Activated T-cell treated with anti-CD3 and anti-CD28 coated beads, Interleukin-2, amount 50 U/mL, for 1 hour (primary cell): ENCODE results near the gene STIL.

ENCODE experiments used
- DNase-seq: peaks from one replicate; pipeline ENCODE4 v3.0.0-alpha.2; 2020

The STIL gene

GRCh38 chr1:47232187-47232874 is 81.6 kb downstream of the STIL start, which contains the start of gene TAL1:
TAL1 (minus strand) TSS chr1:47232225; CDS start chr1:47225888, 6,337 bp downstream.
- DNase-seq, result no peak

- DNase-seq, result peak; percentile 34
Observed at GRCh38 chr1:47231301-47232186, 82.4 kb downstream of the STIL start.

- DNase-seq, result peak; percentile 35
Observed at GRCh38 chr1:47230692-47231300, 83.2 kb downstream of the STIL start.

- no peak for DNase-seq
Observed at GRCh38 chr1:47229886-47230691, 83.9 kb downstream of the STIL start.

- DNase-seq, result no peak
Observed at GRCh38 chr1:47229031-47229885, 84.7 kb downstream of the STIL start.

GRCh38 chr1:47228644-47229030 is 85.3 kb downstream of the STIL start:
- DNase-seq, result no peak

GRCh38 chr1:47227341-47228232 is 86.4 kb downstream of the STIL start:
- DNase-seq, result no peak

GRCh38 chr1:47226839-47227215 is 87.1 kb downstream of the STIL start:
- no peak for DNase-seq

GRCh38 chr1:47226121-47226838 is 87.7 kb downstream of the STIL start:
- no peak for DNase-seq

- no peak for DNase-seq
Observed at GRCh38 chr1:47225430-47226100, 88.4 kb downstream of the STIL start.

- no peak for DNase-seq
Observed at GRCh38 chr1:47224676-47225399, 89.1 kb downstream of the STIL start.

- no peak for DNase-seq
Observed at GRCh38 chr1:47223921-47224675, 89.8 kb downstream of the STIL start.

- no peak for DNase-seq
Observed at GRCh38 chr1:47223174-47223920, 90.6 kb downstream of the STIL start.

GRCh38 chr1:47222476-47222875 is 91.5 kb downstream of the STIL start:
- no peak for DNase-seq

GRCh38 chr1:47219590-47220220 is 94.2 kb downstream of the STIL start:
- no peak for DNase-seq

GRCh38 chr1:47219001-47219400 is 94.9 kb downstream of the STIL start:
- DNase-seq, result no peak
